Common myeloid progenitor, CD34-positive (primary cell): ENCODE data around the gene AGTPBP1.

Experiments
- CTCF ChIA-PET: fragments of 350-600 bp; sonication (Branson Sonifier 250); formaldehyde crosslinking; loops from one replicate; lab custom pipeline; 2021; ENCODE audit warnings: antibody characterized with exemption; lab: Charles Lee
- POLR2A ChIA-PET: fragments of 350-600 bp; sonication (Branson Sonifier 250); formaldehyde crosslinking; loops from one replicate; lab custom pipeline; 2021; ENCODE audit warnings: antibody characterized with exemption; lab: Charles Lee
- DNase-seq, 3 donors: peaks; one replicate each; pipeline versions ENCODE4 v3.0.0 to v3.0.0-alpha.2; 2013
- H3K27ac ChIP-seq, 2 experiments: 1 replicate in 1 of 2; 2 replicates in 1 of 2; pipeline ENCODE4 v1.7.0; 2013; ENCODE audit warnings: inconsistent platforms in 2 of 2, low read length in 2 of 2, mild to moderate bottlenecking in 2 of 2, low read depth in 1 of 2, moderate library complexity in 1 of 2; ENCODE audit not compliant: severe bottlenecking in 2 of 2, insufficient read depth in 1 of 2, poor library complexity in 1 of 2
- H3K27me3 ChIP-seq, 5 experiments: replicated peaks in 2 of 5; 1 replicate in 3 of 5; 2 replicates in 2 of 5; pipeline versions ENCODE4 v1.6.1 to v1.7.0; 2013; ENCODE audit warnings: low read length in 4 of 5, mild to moderate bottlenecking in 2 of 5, moderate library complexity in 2 of 5, inconsistent platforms in 1 of 5; ENCODE audit not compliant: insufficient read depth in 5 of 5, control insufficient read depth in 4 of 5
- H3K36me3 ChIP-seq, 4 experiments: 1 replicate in 2 of 4; 2 replicates in 2 of 4; pipeline versions ENCODE4 v1.6.1 to v1.7.0; 2013; ENCODE audit warnings: low read length in 3 of 4, control low read depth in 1 of 4, mild to moderate bottlenecking in 1 of 4; ENCODE audit not compliant: control insufficient read depth in 4 of 4, insufficient read depth in 4 of 4
- H3K4me1 ChIP-seq, 4 experiments: 1 replicate in 3 of 4; 2 replicates in 1 of 4; pipeline versions ENCODE4 v1.6.1 to v1.7.1; 2013; ENCODE audit warnings: low read length in 3 of 4, mild to moderate bottlenecking in 3 of 4, control low read depth in 1 of 4, inconsistent platforms in 1 of 4, moderate library complexity in 1 of 4; ENCODE audit not compliant: control insufficient read depth in 4 of 4, insufficient read depth in 4 of 4; ENCODE audit errors: control extremely low read depth in 1 of 4
- H3K4me3 ChIP-seq, 7 experiments: 1 replicate in 4 of 7; 2 replicates in 3 of 7; pipeline versions ENCODE4 v1.5.1 to v1.7.0; 2013; ENCODE audit warnings: mild to moderate bottlenecking in 7 of 7, low read length in 6 of 7, moderate library complexity in 6 of 7, inconsistent platforms in 2 of 7, low read depth in 2 of 7, control low read depth in 1 of 7; ENCODE audit not compliant: insufficient read depth in 4 of 7, control insufficient read depth in 1 of 7; ENCODE audit errors: extremely low read depth in 1 of 7
- H3K9me3 ChIP-seq, 5 experiments: 1 replicate in 4 of 5; 2 replicates in 1 of 5; pipeline versions ENCODE4 v1.6.1 to v1.7.1; 2013; ENCODE audit warnings: low read length in 4 of 5, mild to moderate bottlenecking in 2 of 5, inconsistent platforms in 1 of 5, low read depth in 1 of 5, moderate library complexity in 1 of 5; ENCODE audit not compliant: control insufficient read depth in 4 of 5, insufficient read depth in 2 of 5; ENCODE audit errors: control extremely low read depth in 1 of 5
- WGBS: methylation state at CpG from one replicate; pipeline ENCODE4 v1.1.5; 2013; ENCODE audit not compliant: insufficient coverage; 5-methylcytosine and 5-hydroxymethylcytosine counted together

AGTPBP1 gene

DNA sequence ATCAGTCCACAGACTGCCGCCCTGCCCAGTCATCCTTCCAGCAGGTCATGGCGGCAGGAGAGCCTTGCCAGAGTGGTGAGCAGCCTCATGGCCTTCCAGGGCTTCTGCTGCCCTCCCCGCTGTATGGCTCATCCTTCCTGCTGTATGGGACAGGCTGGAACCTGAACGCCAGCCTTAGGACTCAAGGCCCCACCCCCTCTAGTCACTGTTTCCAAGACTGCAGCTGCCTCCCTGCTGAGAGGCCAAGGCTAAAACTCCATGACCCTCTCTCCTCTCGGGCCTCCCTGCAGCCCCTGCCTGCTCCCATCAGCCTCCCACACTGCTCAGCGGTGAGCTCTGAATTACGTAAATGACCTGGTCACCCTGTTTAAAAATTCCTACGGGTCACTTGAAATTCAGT lies 227.5 kb downstream of the AGTPBP1 start:
- ChIA-PET CTCF (no interaction called here), POLR2A (no interaction called here)
- Histone ChIP-seq H3K9me3 (peaks cover 0 to 3% (median 0%) of the 10 kb centered on the region in 5 experiments), H3K27me3 (peaks cover 0 to 6% (median 3%) of the 10 kb centered on the region in 5 experiments), H3K27ac (no peak overlapping the region), H3K36me3 (no peaks in the 10 kb centered on the region), H3K4me3 (no peak overlapping the region), H3K4me1 (no peaks in the 10 kb centered on the region)
- no peak for DNase-seq
- over 99% methylated on average over 8 of the region's 8 CpGs for WGBS

DNA sequence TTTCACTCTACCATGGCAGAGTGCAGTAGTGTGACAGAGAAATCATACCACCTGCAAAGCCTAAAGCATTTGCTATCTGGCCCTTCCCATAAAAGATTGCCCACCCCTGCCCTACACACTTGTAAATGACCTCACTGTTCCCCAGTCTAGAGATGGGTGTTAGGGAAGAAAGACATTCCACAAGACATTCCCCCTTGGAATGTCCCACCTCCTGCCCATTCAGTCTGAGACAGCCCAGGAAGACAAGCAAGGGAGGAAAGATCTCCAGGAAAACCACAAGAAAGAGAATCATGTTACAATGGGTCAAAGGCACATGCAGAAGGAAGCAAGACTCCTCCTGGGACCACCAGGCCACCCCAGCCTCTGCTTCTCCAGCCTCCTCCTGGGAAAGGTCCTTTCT lies 230.0 kb downstream of the AGTPBP1 start:
- H3K4me1 ChIP-seq: no peaks in the 10 kb centered on the region
- no peak overlapping the region for H3K4me3 ChIP-seq
- DNase-seq: no peak
- peaks cover 0 to 3% (median 0%) of the 10 kb centered on the region in 5 experiments for H3K9me3 ChIP-seq
- H3K27ac ChIP-seq: no peak overlapping the region
- H3K36me3 ChIP-seq: no peaks in the 10 kb centered on the region
- ChIA-PET POLR2A (interaction anchor here (0.5 kb wide), 1 partner anchor 79 kb away, joined by 4 read pairs; no protein-coding TSS in a partner anchor), CTCF (no interaction called here)
- peaks cover 0 to 3% (median 1%) of the 10 kb centered on the region in 5 experiments for H3K27me3 ChIP-seq

DNA sequence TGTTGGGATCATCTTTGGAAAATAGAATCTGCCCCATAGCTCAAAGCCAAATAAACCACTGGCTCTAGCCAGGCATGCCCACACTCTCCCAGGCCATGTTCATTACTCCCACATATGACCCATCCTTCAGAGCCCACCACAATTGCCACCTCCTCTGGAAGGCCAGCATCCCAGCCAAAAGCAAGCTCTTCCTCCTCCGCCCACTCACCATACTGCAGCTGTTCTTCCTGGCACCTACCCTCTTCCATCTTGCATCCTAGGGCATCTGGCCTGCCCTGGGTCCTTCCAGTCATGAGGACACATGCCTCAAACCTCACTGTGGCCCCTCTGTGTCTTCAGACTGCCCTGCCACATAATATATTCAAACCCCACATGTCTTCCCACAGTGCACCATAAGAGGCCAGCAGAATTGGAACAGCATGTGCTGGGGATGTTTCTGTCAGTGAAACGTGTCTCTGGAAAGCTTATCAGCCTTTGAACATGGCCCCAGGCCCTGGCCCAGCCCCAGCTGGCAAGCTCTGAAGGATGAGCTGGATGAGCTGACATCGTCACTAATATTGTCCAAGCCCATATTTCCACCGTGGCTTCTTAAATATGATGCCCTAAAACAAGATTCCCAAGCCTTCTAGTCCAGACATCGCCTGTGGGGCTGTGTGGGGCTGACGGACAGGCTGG lies 230.8 kb downstream of the AGTPBP1 start:
- no peak overlapping the region for H3K27ac ChIP-seq
- H3K4me3 ChIP-seq: no peak overlapping the region
- no peaks in the 10 kb centered on the region for H3K4me1 ChIP-seq
- ChIA-PET POLR2A (no interaction called here), CTCF (no interaction called here)
- no peak for DNase-seq
- H3K27me3 ChIP-seq: peaks cover 0 to 2% (median 0%) of the 10 kb centered on the region in 5 experiments
- peaks cover 0 to 3% (median 0%) of the 10 kb centered on the region in 5 experiments for H3K9me3 ChIP-seq
- H3K36me3 ChIP-seq: no peaks in the 10 kb centered on the region
- 96% methylated on average over 6 of the region's 6 CpGs for WGBS

DNA sequence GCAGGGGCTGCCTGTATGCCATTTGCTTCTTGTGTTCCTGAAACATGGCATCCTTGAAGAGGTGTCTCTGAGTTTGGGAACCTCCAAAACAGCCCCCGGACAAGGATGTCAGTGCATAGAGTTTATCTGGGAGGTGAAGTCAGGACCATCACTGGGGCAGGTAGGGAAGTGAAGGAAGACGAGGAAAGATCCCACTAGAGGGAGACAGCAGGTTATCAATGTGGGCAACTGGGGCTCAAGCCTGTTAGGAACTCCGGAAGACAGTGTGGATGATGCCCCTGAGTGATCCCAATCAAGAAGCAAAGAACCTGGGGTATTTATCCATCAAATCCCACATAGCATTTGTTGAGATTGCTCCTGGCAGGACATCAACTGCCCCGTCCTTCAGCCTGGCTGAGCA lies 233.1 kb downstream of the AGTPBP1 start:
- POLR2A ChIA-PET: no interaction called here
- Histone ChIP-seq H3K36me3 (no peaks in the 10 kb centered on the region), H3K9me3 (peaks cover 0 to 3% (median 0%) of the 10 kb centered on the region in 5 experiments), H3K4me3 (no peak overlapping the region), H3K27me3 (peaks cover 0 to 6% (median 0%) of the 10 kb centered on the region in 5 experiments), H3K27ac (no peak overlapping the region), H3K4me1 (no peaks in the 10 kb centered on the region)
- DNase-seq: no peak
- CTCF ChIA-PET: no interaction called here
- 93% methylated on average over 3 of the region's 4 CpGs for WGBS

DNA sequence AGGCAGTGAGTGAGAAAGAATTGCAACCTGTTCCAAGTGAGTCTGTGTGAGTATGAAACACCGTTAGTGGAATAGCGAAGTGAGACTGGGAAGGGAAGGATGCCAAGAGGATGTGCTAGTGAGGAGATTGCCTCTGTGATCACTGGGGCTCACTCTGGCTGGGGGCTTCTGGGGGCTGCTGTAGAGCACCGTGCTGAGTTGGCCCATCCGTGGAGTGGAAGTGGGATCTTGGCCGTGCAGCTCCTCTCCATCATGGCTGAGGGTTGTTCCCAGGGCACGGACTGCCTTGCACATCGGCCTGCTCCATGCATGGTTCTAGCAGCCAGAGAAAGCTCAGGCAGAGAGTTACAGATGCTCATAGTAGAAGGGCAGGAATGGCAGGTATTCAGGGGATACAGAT lies 236.1 kb downstream of the AGTPBP1 start:
- ChIA-PET POLR2A (no interaction called here), CTCF (no interaction called here)
- H3K4me1 ChIP-seq: no peaks in the 10 kb centered on the region
- H3K27me3 ChIP-seq: peaks cover 0 to 6% (median 0%) of the 10 kb centered on the region in 5 experiments
- no peak for DNase-seq
- WGBS: 98% methylated on average over 5 of the region's 7 CpGs
- no peaks in the 10 kb centered on the region for H3K36me3 ChIP-seq
- H3K27ac ChIP-seq: no peak overlapping the region
- no peak overlapping the region for H3K4me3 ChIP-seq
- H3K9me3 ChIP-seq: no peaks in the 10 kb centered on the region

DNA sequence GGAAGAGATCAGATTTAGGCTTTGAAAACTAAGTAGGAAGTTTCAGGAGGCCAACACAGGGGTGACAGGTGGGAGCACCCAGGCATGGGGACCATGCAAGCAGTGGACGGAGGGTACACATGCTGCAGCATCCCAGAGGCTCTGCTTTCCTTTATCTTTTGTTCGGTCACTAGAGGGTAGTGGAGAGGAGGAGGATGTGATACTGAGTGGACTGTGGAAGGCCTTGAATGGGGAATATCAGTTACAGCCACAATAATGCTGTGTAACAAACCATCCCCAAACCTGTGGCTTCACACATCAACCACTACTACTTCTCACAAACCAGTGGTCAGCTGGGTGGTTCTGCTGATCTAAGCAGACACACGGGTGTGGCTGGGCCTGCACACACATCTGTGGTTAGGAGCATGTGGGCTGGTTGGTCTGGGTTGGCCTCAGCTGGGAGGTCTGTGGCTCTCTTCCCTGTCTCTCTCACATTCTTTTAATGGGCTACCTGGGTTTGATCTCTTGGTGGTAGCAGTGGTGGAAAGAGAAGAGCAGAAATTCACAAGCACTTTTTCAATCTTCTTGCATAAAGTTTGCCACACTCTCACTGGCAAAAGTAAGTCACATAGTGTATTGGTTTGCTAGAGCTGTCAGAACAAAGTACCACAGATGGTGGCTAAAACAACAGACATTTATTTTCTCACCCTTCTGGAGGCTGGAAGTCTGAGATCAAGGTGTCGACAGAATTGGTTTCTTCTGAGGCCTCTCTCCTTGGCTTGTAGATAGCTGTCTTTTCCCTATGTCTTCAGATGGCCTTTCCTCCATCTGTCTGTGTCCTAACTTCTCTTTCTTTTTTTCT lies 238.7 kb downstream of the AGTPBP1 start:
- peaks cover 0 to 4% (median 3%) of the 10 kb centered on the region in 5 experiments for H3K9me3 ChIP-seq
- H3K27me3 ChIP-seq: peaks cover 0 to 6% (median 0%) of the 10 kb centered on the region in 5 experiments
- ChIA-PET CTCF (interaction anchor here (1.3 kb wide), 1 partner anchor 9 kb away, joined by 3 read pairs; no protein-coding TSS in a partner anchor), POLR2A (no interaction called here)
- H3K36me3 ChIP-seq: no peaks in the 10 kb centered on the region
- H3K4me3 ChIP-seq: no peak overlapping the region
- no peak overlapping the region for H3K27ac ChIP-seq
- no peak for DNase-seq
- no peaks in the 10 kb centered on the region for H3K4me1 ChIP-seq
- 95% methylated on average over 3 of the region's 4 CpGs for WGBS

DNA sequence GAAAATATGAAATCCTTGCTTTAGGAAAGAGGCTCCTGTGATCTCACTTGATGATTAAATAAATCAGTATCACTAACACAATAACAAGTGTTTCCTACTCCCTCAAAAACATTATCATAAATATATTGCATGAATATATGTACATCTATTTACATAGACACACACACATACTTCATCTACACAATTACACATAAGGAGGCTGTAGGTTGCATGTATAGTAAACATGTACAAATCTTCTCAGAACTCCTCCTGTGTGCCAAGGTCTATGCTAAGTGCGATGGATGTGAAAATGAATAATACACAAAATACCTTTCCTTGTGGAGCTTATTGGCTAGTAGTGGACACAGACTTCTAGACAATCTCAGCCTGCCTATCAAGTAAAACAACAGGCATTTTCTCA lies 239.9 kb downstream of the AGTPBP1 start:
- 100% methylated on average over 1 of the region's 1 CpG for WGBS
- H3K4me3 ChIP-seq: no peak overlapping the region
- H3K27ac ChIP-seq: no peak overlapping the region
- POLR2A ChIA-PET: no interaction called here
- peaks cover 0 to 4% (median 3%) of the 10 kb centered on the region in 5 experiments for H3K9me3 ChIP-seq
- no peak for DNase-seq
- no peaks in the 10 kb centered on the region for H3K4me1 ChIP-seq
- no peaks in the 10 kb centered on the region for H3K36me3 ChIP-seq
- peaks cover 0 to 6% (median 0%) of the 10 kb centered on the region in 5 experiments for H3K27me3 ChIP-seq
- CTCF ChIA-PET: interaction anchor here (1.3 kb wide), 1 partner anchor 7 kb away, joined by 3 read pairs; no protein-coding TSS in a partner anchor
